Activated CD4-positive, alpha-beta T cell treated with anti-CD3 and anti-CD28 coated beads, Interleukin-2, amount 50 U/mL, for 1 hour (primary cell): ENCODE data around the gene PHOX2A.
"Not testable (repeated sequence)": the region's sequence is repeated elsewhere in the genome, so short reads cannot be mapped to it uniquely, and the experiment has no call there.

Source experiments
- DNase-seq: peaks from one replicate; pipeline ENCODE4 v3.0.0-alpha.2; 2020

Gene PHOX2A

DNA sequence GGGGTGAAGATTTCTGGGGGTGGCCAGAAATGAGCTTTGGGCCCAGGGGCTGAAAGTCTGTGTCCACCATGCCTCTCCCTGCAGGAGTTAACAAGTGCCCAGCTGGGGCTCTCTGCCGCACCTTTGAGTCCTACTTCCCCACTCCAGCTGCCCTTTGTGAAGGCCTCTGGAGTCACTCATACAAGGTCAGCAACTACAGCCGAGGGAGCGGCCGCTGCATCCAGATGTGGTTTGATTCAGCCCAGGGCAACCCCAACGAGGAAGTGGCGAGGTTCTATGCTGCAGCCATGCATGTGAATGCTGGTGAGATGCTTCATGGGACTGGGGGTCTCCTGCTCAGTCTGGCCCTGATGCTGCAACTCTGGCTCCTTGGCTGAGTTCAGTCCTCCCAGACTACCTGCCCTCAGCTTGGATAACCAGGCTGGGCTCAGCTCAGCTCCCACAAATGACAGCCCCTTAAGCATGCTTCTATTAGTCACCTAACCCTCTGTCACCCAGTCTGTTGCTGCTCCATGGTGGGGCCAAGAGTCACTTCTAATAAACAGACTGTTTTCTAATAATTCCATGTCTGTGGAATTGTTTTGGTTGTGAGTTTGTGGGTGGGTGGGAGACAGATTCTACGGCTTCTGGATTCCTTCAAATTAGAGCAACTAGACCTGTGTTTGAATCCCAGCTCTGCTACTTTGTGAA is 22.4 kb downstream of the PHOX2A start:
- no peak for DNase-seq

DNA sequence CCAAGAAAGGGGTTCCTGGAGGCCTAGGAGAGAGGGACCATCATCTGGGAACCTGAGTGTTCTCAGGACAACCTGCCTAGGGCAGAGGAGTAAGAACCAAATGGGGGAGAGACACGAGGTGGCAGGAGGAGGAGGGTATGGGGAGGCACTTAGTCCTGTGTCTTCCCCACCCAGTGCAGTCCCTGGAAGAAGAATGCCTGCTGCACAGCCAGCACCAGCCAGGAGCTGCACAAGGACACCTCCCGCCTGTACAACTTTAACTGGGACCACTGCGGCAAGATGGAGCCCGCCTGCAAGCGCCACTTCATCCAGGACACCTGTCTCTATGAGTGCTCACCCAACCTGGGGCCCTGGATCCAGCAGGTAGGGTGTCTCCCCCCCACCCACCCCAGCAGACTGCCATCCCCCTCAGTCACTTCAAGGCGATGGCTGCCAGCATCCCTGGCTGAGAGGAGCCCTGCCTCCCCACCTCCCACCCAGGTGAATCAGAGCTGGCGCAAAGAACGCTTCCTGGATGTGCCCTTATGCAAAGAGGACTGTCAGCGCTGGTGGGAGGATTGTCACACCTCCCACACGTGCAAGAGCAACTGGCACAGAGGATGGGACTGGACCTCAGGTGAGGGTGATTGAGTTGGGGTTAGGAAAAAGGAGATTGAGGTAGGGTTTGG is 23.1 kb downstream of the PHOX2A start:
- DNase-seq, result no peak

DNA sequence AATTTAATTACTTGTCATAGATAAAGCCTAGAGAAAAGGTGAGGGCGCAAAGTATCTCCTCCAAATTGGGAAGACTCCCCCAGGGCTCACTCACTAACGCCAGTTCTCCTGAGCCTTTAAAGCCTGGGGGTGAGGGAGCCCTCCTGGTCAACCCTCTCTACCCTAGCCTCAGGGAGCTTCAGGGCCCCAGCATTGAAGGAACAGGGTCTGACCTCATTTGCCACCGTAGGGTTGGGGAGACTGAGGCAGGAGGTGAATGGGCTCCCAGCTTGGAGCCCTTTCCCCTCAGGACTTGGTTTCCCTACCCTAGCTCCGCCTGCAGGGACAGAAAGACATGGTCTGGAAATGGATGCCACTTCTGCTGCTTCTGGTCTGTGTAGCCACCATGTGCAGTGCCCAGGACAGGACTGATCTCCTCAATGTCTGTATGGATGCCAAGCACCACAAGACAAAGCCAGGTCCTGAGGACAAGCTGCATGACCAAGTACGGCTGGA is 25.7 kb downstream of the PHOX2A start:
- no peak for DNase-seq

DNA sequence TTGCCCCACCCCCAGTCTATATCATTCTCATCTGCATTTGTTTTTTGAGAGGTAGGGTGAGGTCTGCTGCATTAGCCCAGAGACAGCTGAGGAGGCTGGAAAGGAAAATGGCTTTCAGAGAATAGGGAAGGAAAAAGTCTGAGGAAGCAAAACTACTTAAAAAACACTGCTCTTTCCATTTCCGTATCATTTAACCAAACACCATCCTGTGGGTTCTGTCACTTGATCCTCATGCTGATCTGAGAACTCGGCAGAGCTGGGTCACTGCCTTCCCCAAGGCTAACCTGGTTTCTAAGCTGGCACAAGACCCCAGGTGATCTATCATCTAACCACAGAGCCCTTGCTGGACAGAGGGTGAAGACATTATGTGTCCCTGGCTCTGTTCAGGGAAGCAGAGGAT is 26.1 kb downstream of the PHOX2A start:
- DNase-seq, result no peak

DNA sequence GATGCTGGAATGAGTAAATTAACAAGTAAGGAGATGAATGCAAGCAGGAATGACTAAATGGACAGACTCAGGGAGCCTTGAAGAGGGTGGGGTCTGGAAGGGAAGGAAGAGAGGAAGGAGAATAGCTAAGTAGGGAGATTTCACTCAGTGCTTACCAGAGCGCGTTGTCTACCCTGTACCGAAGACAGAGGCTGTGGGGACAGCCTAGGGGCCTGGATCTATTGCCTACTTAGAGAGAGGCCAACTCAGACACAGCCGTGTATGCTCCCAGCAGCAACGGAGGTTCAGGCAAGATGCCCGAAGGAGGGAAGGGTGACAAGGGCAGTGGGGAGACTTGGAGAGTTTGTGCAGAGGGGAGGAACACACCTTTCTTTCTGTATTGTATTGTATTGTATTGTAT is 27.3 kb downstream of the PHOX2A start, which contains the start of gene FOLR2:
TSS of gene FOLR2 (plus strand) at position 157 of the 400 bp plus-strand sequence. CDS start 1,791 bp downstream, outside the sequence.
- no peak for DNase-seq

DNA sequence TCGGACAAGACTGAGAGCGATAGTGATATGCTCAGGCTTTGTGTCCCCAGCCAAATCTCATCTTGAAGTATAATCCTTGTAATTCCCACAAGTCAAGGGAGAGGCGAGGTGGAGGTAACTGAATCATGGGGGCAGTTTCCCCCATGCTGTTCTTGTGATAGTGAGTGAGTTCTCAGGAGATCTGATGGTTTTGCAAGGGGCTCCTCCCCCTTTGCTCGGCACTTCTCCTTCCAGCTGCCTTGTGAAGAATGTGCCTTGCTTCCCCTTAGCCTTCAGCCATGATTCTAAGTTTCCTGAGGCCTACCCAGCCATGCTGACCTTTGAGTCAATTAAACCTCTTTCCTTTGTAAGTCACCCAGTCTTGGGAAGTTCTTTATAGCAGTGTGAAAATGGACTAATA is 34.9 kb downstream of the PHOX2A start:
- DNase-seq, result no peak

DNA sequence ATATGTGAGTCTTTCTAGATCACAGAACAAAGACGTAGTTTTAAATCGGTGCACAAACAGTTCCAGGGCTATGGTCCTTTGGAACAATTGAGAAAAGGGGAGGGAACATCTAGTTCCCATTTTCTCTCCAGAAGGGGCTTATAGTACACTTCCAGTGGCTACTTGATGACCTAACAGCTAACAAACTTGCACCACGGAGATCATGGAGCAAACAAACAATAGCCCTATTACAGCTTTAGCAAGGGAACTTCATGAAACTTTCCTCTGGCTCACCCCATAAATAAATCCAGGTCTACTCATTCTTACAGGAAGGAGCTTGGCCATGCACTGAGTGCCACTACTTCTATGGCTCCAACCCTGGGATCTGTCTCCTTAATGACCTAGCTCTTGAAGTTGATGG is 35.7 kb downstream of the PHOX2A start:
- DNase-seq, result no peak

DNA sequence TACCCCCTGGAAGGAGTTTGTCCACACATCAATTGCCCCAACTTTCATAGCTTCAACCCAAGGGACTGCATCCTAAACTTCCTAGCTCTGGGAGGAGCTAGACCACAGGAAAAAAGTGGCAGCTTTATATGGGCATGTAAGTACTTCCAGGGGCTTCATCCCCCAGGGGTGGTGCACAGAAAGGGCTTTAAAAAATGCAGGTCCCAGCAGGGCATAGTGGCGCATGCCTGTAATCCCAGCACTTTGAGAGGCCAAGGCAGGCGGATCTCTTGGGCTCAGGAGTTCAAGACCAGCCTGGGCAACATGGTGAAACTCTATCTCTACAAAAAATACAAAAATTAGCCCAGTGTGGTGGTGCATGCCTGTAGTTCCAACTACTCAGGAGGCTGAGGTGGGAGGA is 37.2 kb downstream of the PHOX2A start:
- DNase-seq, result not testable (repeated sequence)

DNA sequence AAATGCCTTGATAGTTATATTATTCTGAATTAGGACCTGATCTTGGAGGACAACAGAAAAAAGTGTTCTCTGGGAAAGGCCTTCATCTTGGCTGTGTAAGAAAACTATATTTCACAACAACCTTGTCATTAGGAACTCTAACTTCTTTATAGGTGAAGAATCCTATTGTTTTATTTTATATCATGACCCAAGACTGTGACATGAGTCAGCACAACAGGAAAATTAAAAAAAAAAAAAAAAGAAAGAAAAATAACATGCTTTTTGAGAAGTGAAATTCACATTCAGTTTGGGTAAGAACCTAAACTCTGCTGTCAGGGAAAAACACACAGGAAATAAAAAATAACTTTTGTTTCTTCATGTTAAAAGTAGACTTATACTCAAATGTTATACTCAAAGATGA is 39.1 kb downstream of the PHOX2A start:
- no peak for DNase-seq

DNA sequence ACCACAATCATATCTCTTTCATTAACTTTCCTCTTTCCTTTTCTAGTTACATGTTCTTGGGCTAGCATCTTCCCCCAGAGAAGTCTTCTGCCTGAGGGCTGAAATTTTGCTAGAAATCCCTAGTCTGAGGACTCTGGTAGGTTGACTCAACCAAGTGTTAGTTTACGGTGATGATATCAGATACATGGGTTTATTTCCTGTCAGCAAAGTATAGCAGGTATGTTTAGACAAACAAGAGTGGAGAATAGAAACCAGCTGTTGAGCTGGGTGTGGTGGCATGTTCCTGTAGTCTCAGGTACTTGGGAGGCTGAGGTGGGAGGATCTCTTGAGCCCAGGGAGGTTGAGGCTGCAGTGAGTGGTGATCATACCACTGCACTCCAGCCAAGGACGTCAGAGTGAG is 40.8 kb downstream of the PHOX2A start:
- DNase-seq, result no peak

DNA sequence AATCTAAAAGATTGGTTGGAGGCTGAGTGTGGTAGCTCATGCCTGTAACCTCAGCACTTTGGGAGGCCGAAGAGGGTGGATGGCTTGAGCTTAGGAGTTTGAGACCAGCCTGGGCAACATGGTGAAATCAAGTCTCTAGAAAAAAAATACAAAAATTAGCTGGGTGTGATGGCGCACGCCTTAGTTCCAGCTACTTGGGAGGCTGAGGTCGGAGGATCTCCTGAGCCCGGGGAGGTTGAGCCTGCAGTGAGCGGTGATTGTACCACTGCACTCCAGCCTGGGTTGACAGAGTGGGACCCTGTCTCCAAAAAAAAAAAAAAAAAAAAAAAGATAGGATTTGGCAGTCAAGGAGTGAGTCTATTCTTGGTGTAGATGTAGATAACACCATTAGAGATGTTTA is 41.4 kb downstream of the PHOX2A start:
- DNase-seq, result no peak

DNA sequence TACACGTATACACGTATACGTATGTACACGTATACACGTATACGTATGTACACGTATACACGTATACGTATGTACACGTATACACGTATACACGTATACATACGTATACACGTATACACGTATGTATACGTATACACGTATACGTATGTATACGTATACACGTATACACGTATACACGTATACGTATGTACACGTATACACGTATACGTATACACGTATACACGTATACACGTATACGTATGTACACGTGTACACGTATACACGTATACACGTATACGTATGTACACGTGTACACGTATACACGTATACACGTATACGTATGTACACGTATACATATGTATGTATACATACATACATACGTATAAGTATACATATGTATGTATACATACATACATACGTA is 42.5 kb downstream of the PHOX2A start:
- not testable (repeated sequence) for DNase-seq

DNA sequence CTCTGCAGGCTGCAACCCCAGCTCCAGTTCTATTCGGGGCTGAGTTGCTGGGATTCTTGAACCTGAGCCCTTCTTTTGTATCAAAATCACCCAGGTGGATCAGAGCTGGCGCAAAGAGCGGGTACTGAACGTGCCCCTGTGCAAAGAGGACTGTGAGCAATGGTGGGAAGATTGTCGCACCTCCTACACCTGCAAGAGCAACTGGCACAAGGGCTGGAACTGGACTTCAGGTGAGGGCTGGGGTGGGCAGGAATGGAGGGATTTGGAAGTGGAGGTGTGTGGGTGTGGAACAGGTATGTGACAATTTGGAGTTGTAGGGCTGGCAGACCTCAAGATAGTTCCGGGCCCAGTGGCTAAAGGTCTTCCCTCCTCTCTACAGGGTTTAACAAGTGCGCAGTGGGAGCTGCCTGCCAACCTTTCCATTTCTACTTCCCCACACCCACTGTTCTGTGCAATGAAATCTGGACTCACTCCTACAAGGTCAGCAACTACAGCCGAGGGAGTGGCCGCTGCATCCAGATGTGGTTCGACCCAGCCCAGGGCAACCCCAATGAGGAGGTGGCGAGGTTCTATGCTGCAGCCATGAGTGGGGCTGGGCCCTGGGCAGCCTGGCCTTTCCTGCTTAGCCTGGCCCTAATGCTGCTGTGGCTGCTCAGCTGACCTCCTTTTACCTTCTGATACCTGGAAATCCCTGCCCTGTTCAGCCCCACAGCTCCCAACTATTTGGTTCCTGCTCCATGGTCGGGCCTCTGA is 48.3 kb downstream of the PHOX2A start:
- DNase-seq, result no peak

DNA sequence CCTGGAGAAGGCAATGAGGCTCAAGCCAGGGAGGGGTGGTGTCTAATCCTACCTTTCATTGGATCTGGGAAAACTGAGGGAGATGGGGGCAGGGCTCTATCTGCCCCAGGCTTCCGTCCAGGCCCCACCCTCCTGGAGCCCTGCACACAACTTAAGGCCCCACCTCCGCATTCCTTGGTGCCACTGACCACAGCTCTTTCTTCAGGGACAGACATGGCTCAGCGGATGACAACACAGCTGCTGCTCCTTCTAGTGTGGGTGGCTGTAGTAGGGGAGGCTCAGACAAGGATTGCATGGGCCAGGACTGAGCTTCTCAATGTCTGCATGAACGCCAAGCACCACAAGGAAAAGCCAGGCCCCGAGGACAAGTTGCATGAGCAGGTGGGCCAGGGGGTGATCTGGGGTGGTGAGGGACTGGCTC is 52.0 kb downstream of the PHOX2A start, which contains the start of gene FOLR1:
TSS of gene FOLR1 (plus strand) at position 180 of the 421 bp plus-strand sequence. CDS start at position 214, 34 bp downstream.
- DNase-seq, result no peak

DNA sequence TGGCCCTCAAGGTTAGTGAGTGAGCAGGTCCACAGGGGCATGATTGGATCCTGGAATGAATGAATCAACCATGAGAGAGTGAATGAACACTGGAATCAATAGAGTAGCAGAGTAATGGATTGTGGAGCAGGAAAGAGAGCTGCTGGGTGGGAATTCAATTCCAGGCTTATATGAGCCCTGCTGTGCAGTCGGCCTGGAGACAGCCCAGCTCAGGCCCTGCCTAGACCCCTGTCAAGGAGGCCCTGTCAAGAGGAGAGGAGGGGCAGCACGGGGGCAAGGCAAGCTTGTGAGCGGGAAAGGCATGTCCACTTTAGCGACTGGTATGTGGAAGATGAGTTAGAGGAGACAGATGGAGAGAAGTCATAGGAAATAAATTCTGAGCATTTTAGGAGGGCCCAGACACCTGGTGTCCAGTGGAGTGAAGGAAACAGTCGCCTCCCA is 53.3 kb downstream of the PHOX2A start:
- DNase-seq, result no peak

DNA sequence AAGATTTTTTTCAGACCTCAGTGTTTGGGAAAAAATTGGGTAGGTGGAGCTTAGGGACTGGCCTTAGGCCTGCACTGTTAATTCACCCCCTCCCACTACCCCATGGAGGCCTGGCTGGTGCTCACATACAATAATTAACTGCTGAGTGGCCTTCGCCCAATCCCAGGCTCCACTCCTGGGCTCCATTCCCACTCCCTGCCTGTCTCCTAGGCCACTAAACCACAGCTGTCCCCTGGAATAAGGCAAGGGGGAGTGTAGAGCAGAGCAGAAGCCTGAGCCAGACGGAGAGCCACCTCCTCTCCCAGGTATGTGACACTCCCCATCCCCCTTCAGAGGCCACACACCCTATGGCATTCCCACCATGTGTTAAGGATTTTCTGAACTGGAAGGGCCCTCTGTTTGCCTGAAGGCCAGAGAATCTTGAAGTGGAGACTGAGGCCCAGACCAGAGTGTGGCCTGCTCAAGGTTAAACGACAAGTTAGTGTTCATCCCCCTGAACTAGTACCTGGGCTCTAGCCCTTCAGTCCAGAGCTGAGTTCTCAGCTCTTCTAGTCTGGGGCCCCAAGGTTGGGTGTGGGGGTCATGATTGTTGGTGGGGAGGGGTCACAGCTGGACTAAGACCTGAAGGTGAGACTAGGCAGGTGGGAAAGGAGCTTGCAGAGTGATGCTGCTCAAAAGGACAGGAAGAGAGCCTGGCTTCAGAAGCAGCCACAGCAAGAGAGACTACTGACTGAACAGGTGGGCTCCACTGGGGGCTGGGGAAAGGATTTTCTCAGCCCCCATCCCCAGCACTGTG is 54.3 kb downstream of the PHOX2A start:
- DNase-seq, result no peak
